Gastroesophageal sphincter (tissue), 3 donors: ENCODE measurements around the gene SLC25A15.

Source experiments
- POLR2AphosphoS5 ChIP-seq: sonication (generic); formaldehyde crosslinking; IDR thresholded peaks from one replicate; pipeline ENCODE4 v1.6.1; 2017; ENCODE audit warnings: antibody characterized with exemption
- TF ChIP-seq, protein P1 (sequence below), 4 experiments: fragments of 200-600 bp in 2 of 4; fragments of 450-650 bp in 2 of 4; sonication (generic) in 1 of 4; IDR thresholded peaks; one replicate each; pipeline ENCODE4 v1.5.1; 2017 to 2019; ENCODE audit warnings: antibody characterized with exemption in 4 of 4, mild to moderate bottlenecking in 2 of 4, moderate library complexity in 2 of 4

DNA sequence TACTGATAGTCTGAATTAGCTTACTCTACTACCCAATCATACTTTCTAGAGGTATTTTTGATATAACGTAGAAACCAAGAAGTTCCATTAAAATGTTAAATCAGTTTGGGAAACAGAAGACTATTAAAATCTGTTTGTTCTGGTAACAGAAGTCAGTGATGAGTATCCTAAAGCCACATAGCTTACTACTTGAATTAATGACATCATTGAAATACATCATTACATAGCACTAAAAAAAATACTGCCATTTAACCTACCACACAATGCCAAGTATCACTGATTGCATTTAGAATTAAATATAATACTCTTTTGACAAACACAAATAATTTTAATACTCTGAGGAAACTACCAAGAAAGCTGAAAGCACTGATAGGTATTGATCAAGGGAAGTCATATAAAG is 23.8 kb upstream of the SLC25A15 start:
- TF ChIP-seq POLR2AphosphoS5, result no peak
- TF ChIP-seq, protein P1, sequence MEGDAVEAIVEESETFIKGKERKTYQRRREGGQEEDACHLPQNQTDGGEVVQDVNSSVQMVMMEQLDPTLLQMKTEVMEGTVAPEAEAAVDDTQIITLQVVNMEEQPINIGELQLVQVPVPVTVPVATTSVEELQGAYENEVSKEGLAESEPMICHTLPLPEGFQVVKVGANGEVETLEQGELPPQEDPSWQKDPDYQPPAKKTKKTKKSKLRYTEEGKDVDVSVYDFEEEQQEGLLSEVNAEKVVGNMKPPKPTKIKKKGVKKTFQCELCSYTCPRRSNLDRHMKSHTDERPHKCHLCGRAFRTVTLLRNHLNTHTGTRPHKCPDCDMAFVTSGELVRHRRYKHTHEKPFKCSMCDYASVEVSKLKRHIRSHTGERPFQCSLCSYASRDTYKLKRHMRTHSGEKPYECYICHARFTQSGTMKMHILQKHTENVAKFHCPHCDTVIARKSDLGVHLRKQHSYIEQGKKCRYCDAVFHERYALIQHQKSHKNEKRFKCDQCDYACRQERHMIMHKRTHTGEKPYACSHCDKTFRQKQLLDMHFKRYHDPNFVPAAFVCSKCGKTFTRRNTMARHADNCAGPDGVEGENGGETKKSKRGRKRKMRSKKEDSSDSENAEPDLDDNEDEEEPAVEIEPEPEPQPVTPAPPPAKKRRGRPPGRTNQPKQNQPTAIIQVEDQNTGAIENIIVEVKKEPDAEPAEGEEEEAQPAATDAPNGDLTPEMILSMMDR (IDR thresholded peaks at IDR 0.05), result no peak
